ENCODE data around the gene PXYLP1. TPM values are rescaled to one million over a fixed set of nuclear protein-coding genes. Genes with fewer than 3 reads are reported as not detected.

The PXYLP1 gene
- total and polyA plus RNA-seq, 2 experiments from 2014 or later, result 21.3 to 25.8 TPM

GRCh38 chr3:141276398-141276797 lies 44.8 kb downstream of the PXYLP1 start:
- no peaks in the 10 kb centered on the region for H3K36me3 ChIP-seq (replicated peaks; ENCODE audit: insufficient read depth, low read depth)
- H3K27ac ChIP-seq, result peak overlapping the region; percentile 0
- no peak overlapping the region for H2AFZ ChIP-seq
- TF ChIP-seq CTCF (IDR thresholded peaks at IDR 0.05; ENCODE audit: poor library complexity), result no peak
- TF ChIP-seq EZH2phosphoT487 (IDR thresholded peaks at IDR 0.05; ENCODE audit: low read depth, severe bottlenecking, unreplicated experiment), result no peak
- no peak for TF ChIP-seq EZH2 (IDR thresholded peaks at IDR 0.05; ENCODE audit: borderline replicate concordance)
- H4K20me1 ChIP-seq (ENCODE audit: insufficient read depth, poor library complexity, severe bottlenecking), result no peaks in the 10 kb centered on the region
- WGBS (ENCODE audit: low lambda C conversion rate, missing lambda C conversion rate), result 71% methylated on average over 9 of the region's 9 CpGs
- H3K27me3 ChIP-seq, result no peaks in the 10 kb centered on the region
- H3K9me2 ChIP-seq (replicated peaks; ENCODE audit: insufficient read depth), result no peaks in the 10 kb centered on the region
- peaks cover 9% of the 10 kb centered on the region for H3K4me1 ChIP-seq (ENCODE audit: insufficient read depth)
- DNase-seq (ENCODE audit: low spot score), result no peak
- H3K9me3 ChIP-seq (ENCODE audit: low read depth), result no peaks in the 10 kb centered on the region
- H3K79me2 ChIP-seq, result no peaks in the 10 kb centered on the region
- no peak overlapping the region for H3K4me3 ChIP-seq
- H3K4me2 ChIP-seq, result no peak overlapping the region

GRCh38 chr3:141277451-141277850 lies 45.8 kb downstream of the PXYLP1 start:
- DNase-seq (ENCODE audit: low spot score), result no peak
- Histone ChIP-seq H4K20me1 (ENCODE audit: insufficient read depth, poor library complexity, severe bottlenecking) (no peaks in the 10 kb centered on the region), H3K4me2 (no peak overlapping the region), H3K27me3 (no peaks in the 10 kb centered on the region), H3K36me3 (replicated peaks; ENCODE audit: insufficient read depth, low read depth) (no peaks in the 10 kb centered on the region), H2AFZ (no peak overlapping the region), H3K9me2 (replicated peaks; ENCODE audit: insufficient read depth) (no peaks in the 10 kb centered on the region), H3K79me2 (no peaks in the 10 kb centered on the region), H3K27ac (no peak overlapping the region), H3K4me1 (ENCODE audit: insufficient read depth) (peaks cover 5% of the 10 kb centered on the region), H3K9me3 (ENCODE audit: low read depth) (no peaks in the 10 kb centered on the region), H3K4me3 (no peak overlapping the region)
- whole genome bisulfite sequencing (ENCODE audit: low lambda C conversion rate, missing lambda C conversion rate), result 80% methylated on average over 4 of the region's 6 CpGs
- no peak for TF ChIP-seq CTCF (IDR thresholded peaks at IDR 0.05; ENCODE audit: poor library complexity)
- TF ChIP-seq EZH2 (IDR thresholded peaks at IDR 0.05; ENCODE audit: borderline replicate concordance), result no peak
- TF ChIP-seq EZH2phosphoT487 (IDR thresholded peaks at IDR 0.05; ENCODE audit: low read depth, severe bottlenecking, unreplicated experiment), result no peak

GRCh38 chr3:141278196-141279076 lies 46.8 kb downstream of the PXYLP1 start:
- Histone ChIP-seq H3K27ac (no peak overlapping the region), H3K9me3 (ENCODE audit: low read depth) (no peaks in the 10 kb centered on the region), H3K79me2 (no peaks in the 10 kb centered on the region), H3K4me1 (ENCODE audit: insufficient read depth) (peaks cover 5% of the 10 kb centered on the region), H2AFZ (no peak overlapping the region), H3K9me2 (replicated peaks; ENCODE audit: insufficient read depth) (no peaks in the 10 kb centered on the region), H3K4me3 (no peak overlapping the region), H3K36me3 (replicated peaks; ENCODE audit: insufficient read depth, low read depth) (no peaks in the 10 kb centered on the region), H3K27me3 (no peaks in the 10 kb centered on the region), H4K20me1 (ENCODE audit: insufficient read depth, poor library complexity, severe bottlenecking) (no peaks in the 10 kb centered on the region), H3K4me2 (no peak overlapping the region)
- TF ChIP-seq CTCF (IDR thresholded peaks at IDR 0.05; ENCODE audit: poor library complexity), result no peak
- TF ChIP-seq EZH2phosphoT487 (IDR thresholded peaks at IDR 0.05; ENCODE audit: low read depth, severe bottlenecking, unreplicated experiment), result no peak
- WGBS (ENCODE audit: low lambda C conversion rate, missing lambda C conversion rate), result 96% methylated on average over 17 of the region's 17 CpGs
- no peak for DNase-seq (ENCODE audit: low spot score)

Measured in hepatocyte (in vitro differentiated cells).